G401.6 (cell line): ENCODE measurements around the gene NOTCH4.
"Not testable (repeated sequence)": the region's sequence is repeated elsewhere in the genome, so short reads cannot be mapped to it uniquely, and the experiment has no call there.

ENCODE experiments used
- FAIRE-seq: peaks from 2 replicates; lab custom pipeline; 2012; peaks lifted over from hg19 to GRCh38; lab: Jason Lieb, UNC

The NOTCH4 gene

GRCh38 chr6:32223258-32224235 is at the start of gene NOTCH4:
NOTCH4 (minus strand) TSS chr6:32224067; CDS start chr6:32223928, 139 bp downstream.
- no peak for FAIRE-seq

GRCh38 chr6:32271429-32271828 is 47.6 kb upstream of the NOTCH4 start:
- no peak for FAIRE-seq

GRCh38 chr6:32268459-32268858 is 44.6 kb upstream of the NOTCH4 start:
- FAIRE-seq = not testable (repeated sequence)

GRCh38 chr6:32267035-32267434 is 43.2 kb upstream of the NOTCH4 start:
- no peak for FAIRE-seq

GRCh38 chr6:32257262-32257661 is 33.4 kb upstream of the NOTCH4 start:
- FAIRE-seq = not testable (repeated sequence)

GRCh38 chr6:32255199-32256153 is 31.6 kb upstream of the NOTCH4 start:
- no peak for FAIRE-seq

- FAIRE-seq = no peak
These were observed 30.9 kb upstream of the NOTCH4 start for GRCh38 chr6:32254761-32255198.

GRCh38 chr6:32252331-32253009 is 28.6 kb upstream of the NOTCH4 start:
- FAIRE-seq = no peak

GRCh38 chr6:32249262-32249661 is 25.4 kb upstream of the NOTCH4 start:
- no peak for FAIRE-seq

- FAIRE-seq = no peak
These were observed 23.5 kb upstream of the NOTCH4 start for GRCh38 chr6:32247401-32247800.

GRCh38 chr6:32244946-32245398 is 21.1 kb upstream of the NOTCH4 start:
- FAIRE-seq = no peak

GRCh38 chr6:32244270-32244669 is 20.4 kb upstream of the NOTCH4 start:
- no peak for FAIRE-seq

GRCh38 chr6:32242318-32242813 is 18.5 kb upstream of the NOTCH4 start:
- not testable (repeated sequence) for FAIRE-seq

- no peak for FAIRE-seq
These were observed 16.8 kb upstream of the NOTCH4 start for GRCh38 chr6:32240686-32241085.

GRCh38 chr6:32239462-32239861 is 15.6 kb upstream of the NOTCH4 start:
- FAIRE-seq = no peak

GRCh38 chr6:32234934-32235333 is 11.1 kb upstream of the NOTCH4 start:
- FAIRE-seq = no peak

- FAIRE-seq = no peak
These were observed 2.6 kb upstream of the NOTCH4 start for GRCh38 chr6:32226434-32226833.

- no peak for FAIRE-seq
These were observed 829 bp upstream of the NOTCH4 start for GRCh38 chr6:32224696-32225095.

GRCh38 chr6:32222333-32223230 is 1.3 kb downstream of the NOTCH4 start:
- no peak for FAIRE-seq

- no peak for FAIRE-seq
These were observed 3.8 kb downstream of the NOTCH4 start for GRCh38 chr6:32220021-32220420.

GRCh38 chr6:32218167-32218566 is 5.7 kb downstream of the NOTCH4 start:
- no peak for FAIRE-seq
